ENCODE results near the gene FASLG. TPM values are rescaled to one million over a fixed set of nuclear protein-coding genes. Genes with fewer than 3 reads are reported as not detected.

FASLG gene
- total RNA-seq, 4 donors from 2014 or later = 0.35 to 1.5 TPM; not detected in 2

DNA sequence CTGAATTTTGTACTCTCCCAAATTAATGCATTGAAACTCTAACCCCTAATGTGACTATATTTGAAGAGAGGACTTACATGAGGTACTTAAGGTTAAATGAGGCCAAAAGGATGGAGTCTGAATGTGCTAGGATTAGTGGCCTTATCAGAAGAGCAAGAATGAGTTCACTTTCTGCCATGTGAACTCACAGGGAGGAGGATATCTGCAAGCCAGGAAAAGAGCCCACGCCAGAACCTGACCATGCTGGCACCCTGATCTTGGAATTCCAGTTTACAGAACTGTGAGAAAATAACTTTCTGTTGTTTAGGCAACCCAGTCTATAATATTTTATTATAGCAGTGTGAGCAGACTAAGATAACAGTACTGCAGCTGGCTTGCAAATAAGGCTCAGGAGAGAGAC, 12.2 kb upstream of the FASLG start:
- Histone ChIP-seq H3K36me3 (no peaks in the 10 kb centered on the region), H3K4me1 (no peaks in the 10 kb centered on the region), H3K9me3 (no peaks in the 10 kb centered on the region), H3K27ac (no peak overlapping the region), H3K4me3 (no peak overlapping the region), H3K27me3 (no peaks in the 10 kb centered on the region)
- DNase-seq = no peak
- TF ChIP-seq, protein P1, sequence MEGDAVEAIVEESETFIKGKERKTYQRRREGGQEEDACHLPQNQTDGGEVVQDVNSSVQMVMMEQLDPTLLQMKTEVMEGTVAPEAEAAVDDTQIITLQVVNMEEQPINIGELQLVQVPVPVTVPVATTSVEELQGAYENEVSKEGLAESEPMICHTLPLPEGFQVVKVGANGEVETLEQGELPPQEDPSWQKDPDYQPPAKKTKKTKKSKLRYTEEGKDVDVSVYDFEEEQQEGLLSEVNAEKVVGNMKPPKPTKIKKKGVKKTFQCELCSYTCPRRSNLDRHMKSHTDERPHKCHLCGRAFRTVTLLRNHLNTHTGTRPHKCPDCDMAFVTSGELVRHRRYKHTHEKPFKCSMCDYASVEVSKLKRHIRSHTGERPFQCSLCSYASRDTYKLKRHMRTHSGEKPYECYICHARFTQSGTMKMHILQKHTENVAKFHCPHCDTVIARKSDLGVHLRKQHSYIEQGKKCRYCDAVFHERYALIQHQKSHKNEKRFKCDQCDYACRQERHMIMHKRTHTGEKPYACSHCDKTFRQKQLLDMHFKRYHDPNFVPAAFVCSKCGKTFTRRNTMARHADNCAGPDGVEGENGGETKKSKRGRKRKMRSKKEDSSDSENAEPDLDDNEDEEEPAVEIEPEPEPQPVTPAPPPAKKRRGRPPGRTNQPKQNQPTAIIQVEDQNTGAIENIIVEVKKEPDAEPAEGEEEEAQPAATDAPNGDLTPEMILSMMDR (IDR thresholded peaks at IDR 0.05) = no peak
- no peak for TF ChIP-seq POLR2A (IDR thresholded peaks at IDR 0.05)

GRCh38 chr1:172647110-172647564, 11.8 kb upstream of the FASLG start:
- DNase-seq = no peak
- Histone ChIP-seq H3K36me3 (no peaks in the 10 kb centered on the region), H3K4me3 (no peak overlapping the region), H3K9me3 (no peaks in the 10 kb centered on the region), H3K4me1 (no peaks in the 10 kb centered on the region), H3K27ac (no peak overlapping the region), H3K27me3 (no peaks in the 10 kb centered on the region)
- TF ChIP-seq, protein P1 (IDR thresholded peaks at IDR 0.05) = no peak
- TF ChIP-seq POLR2A (IDR thresholded peaks at IDR 0.05) = no peak

DNA sequence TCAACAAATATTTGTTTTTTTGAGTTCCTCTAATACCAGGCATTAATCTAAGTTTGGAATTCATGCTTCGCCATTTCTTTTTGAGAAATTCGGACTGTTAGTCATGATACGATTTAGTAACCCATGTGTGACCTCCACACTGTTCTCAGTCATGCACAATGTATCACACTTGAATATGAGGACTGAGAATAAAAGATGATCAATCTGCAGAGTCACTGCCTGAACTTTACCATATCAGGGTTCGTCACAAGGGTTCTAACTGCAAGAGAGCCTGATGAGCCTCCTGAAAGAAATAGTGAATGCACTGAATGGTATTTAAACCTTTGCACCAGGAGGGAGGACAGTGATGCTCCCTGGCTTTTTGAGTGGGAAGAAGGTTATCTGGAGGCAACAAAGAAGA, 10.9 kb upstream of the FASLG start:
- no peak overlapping the region for H3K4me3 ChIP-seq
- H3K36me3 ChIP-seq = no peaks in the 10 kb centered on the region
- TF ChIP-seq POLR2A (IDR thresholded peaks at IDR 0.05) = no peak
- TF ChIP-seq, protein P1 (IDR thresholded peaks at IDR 0.05) = no peak
- no peaks in the 10 kb centered on the region for H3K27me3 ChIP-seq
- no peak for DNase-seq
- no peaks in the 10 kb centered on the region for H3K9me3 ChIP-seq
- no peaks in the 10 kb centered on the region for H3K4me1 ChIP-seq
- no peak overlapping the region for H3K27ac ChIP-seq

DNA sequence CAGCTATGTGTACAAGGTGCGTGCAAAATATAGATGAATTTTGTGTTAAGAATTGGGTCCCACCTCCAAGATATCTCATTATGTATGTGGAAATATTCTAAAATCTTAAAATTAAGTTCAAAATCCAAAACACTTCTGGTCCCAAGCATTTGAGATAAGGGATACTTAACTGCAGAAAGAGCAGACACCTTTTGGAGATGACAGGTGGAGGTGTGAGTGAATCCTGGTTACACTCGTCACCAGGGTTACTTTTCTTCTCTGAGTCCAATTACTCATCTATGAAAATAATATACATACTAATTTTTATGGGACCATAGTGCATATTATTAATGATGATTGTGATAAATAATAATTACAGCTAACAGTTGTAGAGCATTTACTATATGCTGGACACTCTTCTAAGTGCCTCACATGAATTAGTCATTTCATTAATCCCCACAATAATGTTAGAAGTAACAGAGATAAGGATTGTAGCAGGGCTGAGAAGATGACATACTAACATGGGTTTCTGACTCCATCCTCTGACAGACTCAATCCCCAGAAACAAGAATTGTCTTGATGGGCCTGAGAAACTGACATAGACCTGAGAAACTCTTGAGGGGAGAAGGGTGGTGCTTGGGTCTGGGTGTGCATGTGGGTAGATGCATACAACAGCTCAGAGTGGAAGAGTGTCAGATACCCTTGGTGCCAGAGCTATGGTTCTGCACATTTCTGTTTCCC, 8.3 kb upstream of the FASLG start:
- no peak for TF ChIP-seq POLR2A (IDR thresholded peaks at IDR 0.05)
- TF ChIP-seq, protein P1 (IDR thresholded peaks at IDR 0.05) = no peak
- Histone ChIP-seq H3K4me3 (no peak overlapping the region), H3K4me1 (no peaks in the 10 kb centered on the region), H3K27ac (no peak overlapping the region), H3K27me3 (no peaks in the 10 kb centered on the region), H3K9me3 (no peaks in the 10 kb centered on the region), H3K36me3 (no peaks in the 10 kb centered on the region)
- DNase-seq = no peak

- Histone ChIP-seq H3K27me3 (no peaks in the 10 kb centered on the region), H3K36me3 (no peaks in the 10 kb centered on the region), H3K27ac (no peak overlapping the region), H3K9me3 (no peaks in the 10 kb centered on the region), H3K4me3 (no peak overlapping the region), H3K4me1 (no peaks in the 10 kb centered on the region)
- TF ChIP-seq, protein P1 (IDR thresholded peaks at IDR 0.05) = no peak
- TF ChIP-seq POLR2A (IDR thresholded peaks at IDR 0.05) = no peak
- DNase-seq = no peak
Observed at GRCh38 chr1:172653015-172653709, 5.7 kb upstream of the FASLG start.
